Calu3 (cell line): ENCODE data around the gene ZNF506. TPM values are rescaled to one million over a fixed set of nuclear protein-coding genes. Genes with fewer than 3 reads are reported as not detected.
A peak's percentile ranks its signal among the peaks of the same experiment; 100 is the strongest.
"Not testable (repeated sequence)": the region's sequence is repeated elsewhere in the genome, so short reads cannot be mapped to it uniquely, and the experiment has no call there.

Source experiments
- BruUV-seq: library from RNA; stranded (reverse); fragments of 400-500 nt; replicated peaks from 2 replicates; lab custom pipeline; 2021; lab: Mats Ljungman, UMichigan
- CTCF ChIA-PET: fragments of 300-600 bp; sonication (Branson Sonifier 250); formaldehyde crosslinking; loops from one replicate; lab custom pipeline; 2022; ENCODE audit warnings: antibody characterized with exemption; lab: Charles Lee
- DNase-seq: peaks from one replicate; pipeline ENCODE4 v3.0.0; 2022
- H3K27ac Mint-ChIP-seq: one replicate; pipeline ENCODE4 v1.8.0; 2022; ENCODE audit warnings: mixed read lengths; ENCODE audit not compliant: unreplicated experiment
- H3K27me3 Mint-ChIP-seq: one replicate; pipeline ENCODE4 v1.8.0; 2022; ENCODE audit warnings: mixed read lengths; ENCODE audit not compliant: unreplicated experiment
- H3K36me3 Mint-ChIP-seq: one replicate; pipeline ENCODE4 v1.8.0; 2022; ENCODE audit warnings: mild to moderate bottlenecking, moderate library complexity, mixed read lengths; ENCODE audit not compliant: insufficient read depth, unreplicated experiment
- H3K4me1 Mint-ChIP-seq: one replicate; pipeline ENCODE4 v1.8.0; 2022; ENCODE audit warnings: mild to moderate bottlenecking, low read depth, mixed read lengths; ENCODE audit not compliant: unreplicated experiment
- H3K4me3 Mint-ChIP-seq: one replicate; pipeline ENCODE4 v1.8.0; 2022; ENCODE audit warnings: mild to moderate bottlenecking, low read depth, moderate library complexity, mixed read lengths; ENCODE audit not compliant: unreplicated experiment
- H3K9me3 Mint-ChIP-seq: one replicate; pipeline ENCODE4 v1.8.0; 2022; ENCODE audit warnings: low read depth, mixed read lengths; ENCODE audit not compliant: unreplicated experiment
- CTCF ChIP-seq: fragments of 200-600 bp; IDR thresholded peaks from one replicate; pipeline ENCODE4 v1.8.0; 2022; ENCODE audit warnings: antibody characterized with exemption; ENCODE audit not compliant: unreplicated experiment
- intact Hi-C: fragments of 100-400 bp; cut with micrococcal nuclease; formaldehyde crosslinking; loops from one replicate; pipeline ENCODE4 v1.10.0; 2022; ENCODE audit not compliant: unreplicated experiment
- total RNA-seq: library from RNA; stranded (reverse); gene quantifications from 2 replicates; pipeline ENCODE4 v1.2.3, GENCODE V29; 2022

ZNF506 gene
- total RNA-seq, 1 experiment from 2014 or later = 16.4 TPM

- no peak for DNase-seq
Measured at GRCh38 chr19:19847781-19848180, 26.2 kb upstream of the ZNF506 start.

GRCh38 chr19:19835560-19836038 is 14.0 kb upstream of the ZNF506 start:
- CTCF ChIA-PET = no interaction called here
- H3K9me3 Mint-ChIP-seq = peaks cover 13% of the 10 kb centered on the region
- intact Hi-C loops = no loop called here

More at GRCh38 chr19:19847781-19848180, 26.2 kb upstream of the ZNF506 start:
- Mint-ChIP-seq H3K4me3 (no peak overlapping the region), H3K36me3 (no peaks in the 10 kb centered on the region), H3K27ac (no peak overlapping the region), H3K9me3 (no peaks in the 10 kb centered on the region), H3K4me1 (no peaks in the 10 kb centered on the region), H3K27me3 (no peaks in the 10 kb centered on the region)
- BruUV-seq = no TSS peak
- no peak for TF ChIP-seq CTCF
- CTCF ChIA-PET = no interaction called here
- intact Hi-C loops = no loop called here

DNA sequence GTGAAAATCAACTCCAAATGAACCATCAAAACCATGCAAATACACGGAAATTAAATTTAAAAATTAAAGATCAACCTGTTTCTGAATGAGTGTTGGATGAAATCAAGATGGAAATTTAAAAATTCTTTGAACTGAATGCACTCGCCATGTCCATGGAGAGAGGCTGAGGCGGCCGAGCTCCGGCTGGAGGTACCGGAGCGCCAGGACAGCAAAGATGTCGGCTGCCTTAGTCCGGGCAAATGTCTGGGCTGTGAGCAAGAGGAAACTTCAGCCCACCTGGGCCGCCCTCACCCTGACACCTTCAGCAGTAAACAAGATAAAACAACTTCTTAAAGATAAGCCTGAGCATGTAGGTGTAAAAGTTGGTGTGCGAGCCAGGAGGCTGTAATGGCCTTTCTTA is 5.3 kb upstream of the ZNF506 start:
- no peaks in the 10 kb centered on the region for H3K4me1 Mint-ChIP-seq
- no TSS peak for BruUV-seq
- CTCF ChIA-PET = no interaction called here
- intact Hi-C loops = no loop called here
- H3K27me3 Mint-ChIP-seq = no peaks in the 10 kb centered on the region
- H3K36me3 Mint-ChIP-seq = peaks cover 5% of the 10 kb centered on the region
- peaks cover 17% of the 10 kb centered on the region for H3K9me3 Mint-ChIP-seq
- no peak for DNase-seq
- no peak overlapping the region for H3K4me3 Mint-ChIP-seq
- H3K27ac Mint-ChIP-seq = no peak overlapping the region
- no peak for TF ChIP-seq CTCF

More at GRCh38 chr19:19835560-19836038, 14.0 kb upstream of the ZNF506 start:
- no TSS peak for BruUV-seq
- H3K4me1 Mint-ChIP-seq = no peaks in the 10 kb centered on the region
- H3K27me3 Mint-ChIP-seq = no peaks in the 10 kb centered on the region
- DNase-seq = no peak
- H3K27ac Mint-ChIP-seq = no peak overlapping the region
- no peaks in the 10 kb centered on the region for H3K36me3 Mint-ChIP-seq
- no peak for TF ChIP-seq CTCF
- H3K4me3 Mint-ChIP-seq = no peak overlapping the region

DNA sequence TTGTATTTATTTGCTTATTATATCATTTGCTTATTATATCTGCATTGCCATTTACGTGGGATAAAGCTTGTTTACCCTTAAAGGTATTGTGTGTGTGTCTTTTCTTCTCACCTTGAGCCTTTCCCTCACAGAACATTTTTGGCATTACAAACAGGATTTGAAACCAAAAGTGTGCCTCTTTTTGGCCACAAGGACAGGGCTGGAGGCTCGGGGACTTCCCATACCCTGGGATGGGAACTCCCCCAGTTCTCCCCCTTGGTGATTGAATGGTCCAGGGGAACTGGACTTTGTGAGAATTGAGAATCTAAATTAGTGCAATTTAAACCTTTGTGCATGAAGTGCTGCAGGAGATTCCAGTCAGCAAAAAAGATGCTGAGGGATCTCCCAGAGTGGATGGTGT is 2.4 kb upstream of the ZNF506 start:
- Mint-ChIP-seq H3K27ac (no peak overlapping the region), H3K36me3 (peaks cover 18% of the 10 kb centered on the region), H3K9me3 (peaks cover 4% of the 10 kb centered on the region), H3K4me3 (no peak overlapping the region), H3K4me1 (no peaks in the 10 kb centered on the region), H3K27me3 (no peaks in the 10 kb centered on the region)
- BruUV-seq = no TSS peak
- DNase-seq = no peak
- intact Hi-C loops = loop anchor here (5.0 kb wide), 1 partner anchor 47 kb away; no protein-coding TSS in a partner anchor
- CTCF ChIA-PET = no interaction called here
- TF ChIP-seq CTCF = no peak

DNA sequence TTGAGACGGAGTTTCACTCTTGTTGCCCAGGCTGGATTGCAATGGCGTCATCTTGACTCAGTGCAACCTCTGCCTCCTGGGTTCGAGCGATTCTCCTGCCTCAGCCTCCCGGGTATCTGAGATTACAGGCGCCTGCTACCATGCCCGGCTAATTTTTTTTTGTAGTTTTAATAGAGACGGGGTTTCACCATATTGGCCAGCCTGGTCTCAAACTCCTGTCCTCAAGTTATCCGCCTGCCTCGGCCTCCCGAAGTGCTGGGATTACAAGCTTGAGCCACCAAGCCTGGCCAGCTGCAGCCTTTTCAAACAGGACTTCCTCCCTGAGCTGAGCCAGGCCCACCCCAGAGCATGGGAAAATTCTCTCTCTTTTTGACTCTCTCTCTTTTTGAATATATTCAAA is 426 bp upstream of the ZNF506 start:
- TSS peak; percentile 91 for BruUV-seq
- H3K9me3 Mint-ChIP-seq, DNase-seq, H3K4me1 Mint-ChIP-seq, H3K27me3 Mint-ChIP-seq: not testable (repeated sequence)
- intact Hi-C loops = loop anchor here (5.0 kb wide), 1 partner anchor 45 kb away; no protein-coding TSS in a partner anchor
- peak overlapping the region; percentile 85 for H3K4me3 Mint-ChIP-seq
- peaks cover 18% of the 10 kb centered on the region for H3K36me3 Mint-ChIP-seq
- peak overlapping the region; percentile 85 for H3K27ac Mint-ChIP-seq
- CTCF ChIA-PET = interaction anchor here (0.6 kb wide), 1 partner anchor 158 kb away, joined by 5 read pairs; the partner anchor contains the start of gene ATP13A1
